SK-N-SH (cell line): Measurements from ENCODE around the gene CLDN16. TPM values are rescaled to one million over a fixed set of nuclear protein-coding genes. Genes with fewer than 3 reads are reported as not detected.

Experiments used
- CTCF ChIA-PET: fragments of 300-600, 350-600 bp; formaldehyde crosslinking; extraction: SDS; loops from one replicate; lab custom pipeline; 2021; lab: Yijun Ruan, JAX
- POLR2A ChIA-PET: fragments of 350-600 bp; sonication (Branson Sonifier 250); formaldehyde crosslinking; extraction: SDS; loops from one replicate; lab custom pipeline; 2020; ENCODE audit warnings: antibody characterized with exemption, inconsistent platforms; lab: Yijun Ruan, JAX
- DNase-seq: peaks from one replicate; pipeline ENCODE4 v3.0.0; 2012
- H2AFZ ChIP-seq: fragments of 200-600 bp; sonication (generic); 2 replicates; pipeline ENCODE4 v1.8.1; 2016; ENCODE audit warnings: antibody characterized with exemption, mild to moderate bottlenecking, low read depth
- H3F3A ChIP-seq: fragments of 200-600 bp; sonication (generic); replicated peaks from 2 replicates; pipeline ENCODE3; 2016; ENCODE audit warnings: antibody characterized with exemption, mild to moderate bottlenecking; ENCODE audit not compliant: insufficient read depth
- H3K27ac ChIP-seq, 2 experiments: fragments of 200-500 bp in 1 of 2; fragments of 200-600 bp in 1 of 2; sonication (Bioruptor generic) in 1 of 2; sonication (generic), shearing (Covaris generic) in 1 of 2; 2 replicates each; pipeline versions ENCODE4 v1.5.1 to v1.6.1; 2014 to 2016; ENCODE audit warnings: low read depth in 2 of 2, inconsistent platforms in 1 of 2, low read length in 1 of 2, mild to moderate bottlenecking in 1 of 2, mixed read lengths in 1 of 2
- H3K27me3 ChIP-seq: fragments of 200-600 bp; sonication (generic), shearing (Covaris generic); 2 replicates; pipeline ENCODE4 v1.6.1; 2016; ENCODE audit warnings: mixed run types; ENCODE audit not compliant: insufficient read depth
- H3K36me3 ChIP-seq, 2 experiments: fragments of 200-500 bp in 1 of 2; fragments of 200-600 bp in 1 of 2; sonication (Bioruptor generic) in 1 of 2; sonication (generic) in 1 of 2; replicated peaks in 1 of 2; 2 replicates each; pipeline versions ENCODE3 to v1.5.1; 2014 to 2016; ENCODE audit warnings: low read length in 1 of 2, mild to moderate bottlenecking in 1 of 2; ENCODE audit not compliant: insufficient read depth in 2 of 2, control insufficient read depth in 1 of 2
- H3K4me1 ChIP-seq, 2 experiments: fragments of 200-500 bp in 1 of 2; fragments of 200-600 bp in 1 of 2; sonication (Bioruptor generic) in 1 of 2; sonication (generic), shearing (Covaris generic) in 1 of 2; 2 replicates each; pipeline versions ENCODE4 v1.5.1 to v1.6.1; 2014 to 2016; ENCODE audit warnings: low read depth in 1 of 2, low read length in 1 of 2, mixed run types in 1 of 2; ENCODE audit not compliant: insufficient read depth in 2 of 2, control insufficient read depth in 1 of 2
- H3K4me2 ChIP-seq: fragments of 200-600 bp; sonication (generic), shearing (Covaris generic); 2 replicates; pipeline ENCODE4 v1.6.1; 2017; ENCODE audit warnings: mixed run types
- H3K4me3 ChIP-seq, 2 experiments: fragments of 200-500 bp in 1 of 2; fragments of 200-600 bp in 1 of 2; sonication (Bioruptor generic) in 1 of 2; sonication (generic), shearing (Covaris generic) in 1 of 2; 2 replicates each; pipeline versions ENCODE4 v1.5.1 to v1.8.1; 2014 to 2016; ENCODE audit warnings: low read depth in 2 of 2, inconsistent platforms in 1 of 2, low read length in 1 of 2, mild to moderate bottlenecking in 1 of 2, mixed read lengths in 1 of 2, moderate library complexity in 1 of 2
- H3K79me2 ChIP-seq: fragments of 200-600 bp; sonication (generic); 2 replicates; pipeline ENCODE4 v1.8.1; 2017; ENCODE audit warnings: mild to moderate bottlenecking; ENCODE audit not compliant: insufficient read depth
- H3K9ac ChIP-seq: fragments of 200-600 bp; sonication (generic); 2 replicates; pipeline ENCODE4 v1.6.1; 2017; ENCODE audit warnings: mixed run types
- H3K9me2 ChIP-seq: fragments of 200-600 bp; sonication (generic); 2 replicates; pipeline ENCODE4 v1.6.1; 2017; ENCODE audit warnings: mixed run types
- H3K9me3 ChIP-seq: fragments of 200-600 bp; sonication (generic); 2 replicates; pipeline ENCODE4 v1.6.1; 2017; ENCODE audit warnings: mixed run types, mild to moderate bottlenecking, moderate library complexity
- H4K20me1 ChIP-seq: fragments of 200-600 bp; sonication (generic); 2 replicates; pipeline ENCODE4 v1.6.1; 2017; ENCODE audit warnings: mild to moderate bottlenecking, mixed run types; ENCODE audit not compliant: insufficient read depth
- EZH2phosphoT487 ChIP-seq: fragments of 200-600 bp; sonication (generic); IDR thresholded peaks from 2 replicates; pipeline ENCODE4 v1.6.1; 2017; ENCODE audit warnings: low read depth, mixed run types, mild to moderate bottlenecking, antibody characterized with exemption, moderate library complexity, borderline replicate concordance
- NRF1 ChIP-seq: IDR thresholded peaks from 2 replicates; pipeline ENCODE4 v1.6.1; 2012; ENCODE audit warnings: low read depth, mild to moderate bottlenecking, low read length
- TAF1 ChIP-seq: IDR thresholded peaks from 2 replicates; pipeline ENCODE4 v1.6.1; 2012; ENCODE audit warnings: low read depth, mild to moderate bottlenecking, low read length, moderate library complexity, borderline replicate concordance
- TCF12 ChIP-seq: IDR thresholded peaks from 2 replicates; pipeline ENCODE4 v1.4.0; 2012
- WGBS: methylation state at CpG from one replicate; pipeline ENCODE4 v1.1.6; 2017; ENCODE audit warnings: low lambda C conversion rate; 5-methylcytosine and 5-hydroxymethylcytosine counted together
- polyA plus RNA-seq, 3 experiments: library from polyadenylated mRNA; depleted of rRNA; stranded (reverse); fragments of >200 nt; gene quantifications; 2 replicates each; pipeline ENCODE4 v1.2.3, GENCODE V29; 2012

The CLDN16 gene
- polyA plus RNA-seq, 1 of the 3 experiments (the other 2 are of a cell fraction), result 0.02 TPM

DNA sequence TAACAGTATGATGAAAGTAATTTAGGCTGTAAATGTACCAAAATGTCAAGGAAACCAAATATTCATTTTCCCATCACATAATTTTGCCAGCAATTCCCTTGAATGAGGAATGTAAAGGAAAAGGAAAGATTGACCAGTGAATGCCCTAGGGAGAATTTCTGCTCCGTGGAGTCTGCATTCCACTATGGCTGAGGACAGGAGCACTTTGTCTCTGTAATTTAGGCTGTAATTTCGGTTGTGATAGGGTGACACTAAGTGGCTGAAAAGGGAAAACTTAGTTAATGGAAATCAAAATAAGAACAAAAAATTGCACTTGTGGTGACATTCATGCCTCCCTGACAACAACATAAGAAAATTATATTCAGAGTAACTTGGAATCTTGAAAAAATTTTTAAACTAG, 70.1 kb downstream of the CLDN16 start:
- Histone ChIP-seq H3K36me3 (no peaks in the 10 kb centered on the region), H3K27ac (no peak overlapping the region), H3K9me2 (no peaks in the 10 kb centered on the region), H3K79me2 (no peaks in the 10 kb centered on the region), H3K9ac (no peak overlapping the region), H3F3A (no peaks in the 10 kb centered on the region), H3K4me3 (no peak overlapping the region), H3K4me2 (no peak overlapping the region), H4K20me1 (no peaks in the 10 kb centered on the region), H3K27me3 (no peaks in the 10 kb centered on the region; the same call in 1 of the 2 replicates), H3K4me1 (no peaks in the 10 kb centered on the region), H3K9me3 (no peaks in the 10 kb centered on the region), H2AFZ (no peak overlapping the region)
- ChIA-PET POLR2A (no interaction called here), CTCF (no interaction called here)
- DNase-seq, result no peak
- 2% methylated on average over 2 of the region's 2 CpGs for WGBS
- no peak for TF ChIP-seq TCF12
- TF ChIP-seq NRF1, result no peak
- no peak for TF ChIP-seq EZH2phosphoT487
- no peak for TF ChIP-seq TAF1

Other genes with a start within 250 kb of the CLDN16 start
- 0.82 and 1.8 TPM in 2 replicates for gene CLDN1, start 65.7 kb upstream of the CLDN16 start, polyA plus RNA-seq (2012; rRNA removed)
- not detected in 2 replicates for gene TMEM207, start 61.7 kb downstream of the CLDN16 start, polyA plus RNA-seq (2012; rRNA removed)
- gene IL1RAP, start 125.9 kb downstream of the CLDN16 start, polyA plus RNA-seq (2012; rRNA removed), result 7.6 and 10.8 TPM in 2 replicates